ENCODE results near the gene ATG2B. TPM values are rescaled to one million over a fixed set of nuclear protein-coding genes. Genes with fewer than 3 reads are reported as not detected.

The ATG2B gene
- total RNA-seq, 1 experiment from 2014 or later, result 19.4 TPM

DNA sequence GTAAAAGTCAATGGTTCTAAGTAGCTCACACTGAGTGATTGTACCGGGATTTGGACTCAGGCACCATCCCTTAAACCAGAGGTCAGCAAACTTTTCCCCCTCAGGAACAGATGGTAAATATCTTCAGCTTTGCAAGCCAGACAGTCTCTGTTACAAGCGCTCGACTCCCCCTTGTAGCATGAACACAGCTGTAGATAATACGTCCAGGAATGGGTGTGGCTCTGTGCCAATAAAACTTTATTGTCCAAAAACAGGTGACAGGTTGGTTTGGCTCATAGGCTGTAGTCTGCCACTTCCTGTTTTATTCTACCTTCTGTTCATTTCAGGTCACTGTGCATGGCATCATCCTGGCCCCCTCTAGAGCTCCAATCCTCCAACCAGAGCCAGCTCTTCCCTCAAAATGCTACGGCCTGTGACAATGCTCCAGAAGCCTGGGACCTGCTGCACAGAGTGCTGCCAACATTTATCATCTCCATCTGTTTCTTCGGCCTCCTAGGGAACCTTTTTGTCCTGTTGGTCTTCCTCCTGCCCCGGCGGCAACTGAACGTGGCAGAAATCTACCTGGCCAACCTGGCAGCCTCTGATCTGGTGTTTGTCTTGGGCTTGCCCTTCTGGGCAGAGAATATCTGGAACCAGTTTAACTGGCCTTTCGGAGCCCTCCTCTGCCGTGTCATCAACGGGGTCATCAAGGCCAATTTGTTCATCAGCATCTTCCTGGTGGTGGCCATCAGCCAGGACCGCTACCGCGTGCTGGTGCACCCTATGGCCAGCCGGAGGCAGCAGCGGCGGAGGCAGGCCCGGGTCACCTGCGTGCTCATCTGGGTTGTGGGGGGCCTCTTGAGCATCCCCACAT, 99.6 kb downstream of the ATG2B start:
- H3K27me3 Mint-ChIP-seq (ENCODE audit: insufficient read depth, unreplicated experiment), result no peaks in the 10 kb centered on the region
- H3K9me3 Mint-ChIP-seq (ENCODE audit: unreplicated experiment), result no peaks in the 10 kb centered on the region
- intact Hi-C loops (cut with micrococcal nuclease; ENCODE audit: unreplicated experiment), result no loop called here
- no TSS peak for BruUV-seq (replicated peaks)
- no peaks in the 10 kb centered on the region; the same call in 1 of the 2 replicates for H3K9me3 ChIP-seq
- no peaks in the 10 kb centered on the region for H3K36me3 ChIP-seq (ENCODE audit: control insufficient read depth, insufficient read depth, low read length)
- ChIA-PET POLR2A (no interaction called here), CTCF (interaction anchor here (0.5 to 1.0 kb wide), 2 partner anchors 21 to 168 kb away, joined by 3 read pairs; no protein-coding TSS in a partner anchor)
- H3K4me1 Mint-ChIP-seq (ENCODE audit: low read depth, unreplicated experiment), result peaks cover 18% of the 10 kb centered on the region
- no peak for DNase-seq
- TF ChIP-seq CTCF (IDR thresholded peaks at IDR 0.05; ENCODE audit: insufficient read depth in 1 of 2, low read depth in 1 of 2, low read length in 1 of 2, severe bottlenecking in 1 of 2, unreplicated experiment in 1 of 2), result no peak
- no peak overlapping the region for H3K27ac Mint-ChIP-seq (ENCODE audit: unreplicated experiment)
- H3K36me3 Mint-ChIP-seq (ENCODE audit: insufficient read depth, unreplicated experiment), result no peaks in the 10 kb centered on the region
- H3K4me1 ChIP-seq, result 0 out of 2 replicates have a peak, but pooled peaks cover 8% of the 10 kb centered on the region
- no peak overlapping the region for H3K4me3 Mint-ChIP-seq (ENCODE audit: unreplicated experiment)
- no peak overlapping the region for H3K4me3 ChIP-seq (ENCODE audit: low read depth, low read length)
- H3K27me3 ChIP-seq (replicated peaks; ENCODE audit: control insufficient read depth, insufficient read depth, low read length), result no peaks in the 10 kb centered on the region

- no peaks in the 10 kb centered on the region for H3K27me3 ChIP-seq (replicated peaks; ENCODE audit: control insufficient read depth, insufficient read depth, low read length)
- Mint-ChIP-seq H3K27me3 (ENCODE audit: insufficient read depth, unreplicated experiment) (no peaks in the 10 kb centered on the region), H3K4me3 (ENCODE audit: unreplicated experiment) (no peak overlapping the region), H3K36me3 (ENCODE audit: insufficient read depth, unreplicated experiment) (no peaks in the 10 kb centered on the region), H3K9me3 (ENCODE audit: unreplicated experiment) (no peaks in the 10 kb centered on the region), H3K27ac (ENCODE audit: unreplicated experiment) (no peak overlapping the region), H3K4me1 (ENCODE audit: low read depth, unreplicated experiment) (peaks cover 15% of the 10 kb centered on the region)
- H3K9me3 ChIP-seq, result no peaks in the 10 kb centered on the region; the same call in 1 of the 2 replicates
- ChIA-PET POLR2A (no interaction called here), CTCF (interaction anchor here (0.6 to 1.8 kb wide), 3 partner anchors 58 to 161 kb away, joined by 3 to 12 read pairs (median 6); partner anchors contain the start of gene BDKRB2)
- H3K36me3 ChIP-seq (ENCODE audit: control insufficient read depth, insufficient read depth, low read length), result no peaks in the 10 kb centered on the region
- DNase-seq, result no peak
- H3K4me1 ChIP-seq, result 0 out of 2 replicates have a peak, but pooled peaks cover 6% of the 10 kb centered on the region
- TF ChIP-seq CTCF (IDR thresholded peaks at IDR 0.05; ENCODE audit: insufficient read depth in 1 of 2, low read depth in 1 of 2, low read length in 1 of 2, severe bottlenecking in 1 of 2, unreplicated experiment in 1 of 2), result peak in 1 of 2 experiments; percentile 20
- intact Hi-C loops (cut with micrococcal nuclease; ENCODE audit: unreplicated experiment), result no loop called here
- H3K4me3 ChIP-seq (ENCODE audit: low read depth, low read length), result no peak overlapping the region
- no TSS peak for BruUV-seq (replicated peaks)
Observed at GRCh38 chr14:96261772-96262655, 101.1 kb downstream of the ATG2B start.

GRCh38 chr14:96261053-96261452, 102.1 kb downstream of the ATG2B start:
- no peaks in the 10 kb centered on the region for H3K27me3 ChIP-seq (replicated peaks; ENCODE audit: control insufficient read depth, insufficient read depth, low read length)
- H3K4me1 ChIP-seq, result 0 out of 2 replicates have a peak, but pooled peaks cover 6% of the 10 kb centered on the region
- BruUV-seq (replicated peaks), result no TSS peak
- Mint-ChIP-seq H3K27ac (ENCODE audit: unreplicated experiment) (no peak overlapping the region), H3K4me1 (ENCODE audit: low read depth, unreplicated experiment) (peaks cover 9% of the 10 kb centered on the region), H3K27me3 (ENCODE audit: insufficient read depth, unreplicated experiment) (no peaks in the 10 kb centered on the region), H3K36me3 (ENCODE audit: insufficient read depth, unreplicated experiment) (no peaks in the 10 kb centered on the region), H3K4me3 (ENCODE audit: unreplicated experiment) (no peak overlapping the region), H3K9me3 (ENCODE audit: unreplicated experiment) (no peaks in the 10 kb centered on the region)
- DNase-seq, result no peak
- no peak overlapping the region for H3K4me3 ChIP-seq (ENCODE audit: low read depth, low read length)
- H3K36me3 ChIP-seq (ENCODE audit: control insufficient read depth, insufficient read depth, low read length), result no peaks in the 10 kb centered on the region
- CTCF ChIA-PET, result interaction anchor here (1.8 kb wide), 1 partner anchor 160 kb away, joined by 12 read pairs; no protein-coding TSS in a partner anchor
- POLR2A ChIA-PET, result no interaction called here
- TF ChIP-seq CTCF (IDR thresholded peaks at IDR 0.05; ENCODE audit: insufficient read depth in 1 of 2, low read depth in 1 of 2, low read length in 1 of 2, severe bottlenecking in 1 of 2, unreplicated experiment in 1 of 2), result no peak
- intact Hi-C loops (cut with micrococcal nuclease; ENCODE audit: unreplicated experiment), result no loop called here
- H3K9me3 ChIP-seq, result no peaks in the 10 kb centered on the region; the same call in 1 of the 2 replicates

Measured in Caco-2 (cell line).